Upper lobe of left lung (tissue), 6 donors: ENCODE measurements around the gene PTPRD. TPM values are rescaled to one million over a fixed set of nuclear protein-coding genes. Genes with fewer than 3 reads are reported as not detected.

Experiments used
- ATAC-seq, 2 donors: fragments of 200-7000 bp; cut with Tn5 transposase; one replicate each; pipeline ENCODE4 v1.9.1; 2022; ENCODE audit warnings: mild to moderate bottlenecking in 2 of 2, moderate library complexity in 2 of 2; ENCODE audit not compliant: low FRiP score in 2 of 2
- DNase-seq, 2 donors: peaks; one replicate each; pipeline ENCODE4 v3.0.0-alpha.2; 2019 to 2020
- H3K27ac ChIP-seq, 4 donors: fragments of 200-600 bp; sonication (generic); one replicate each; pipeline ENCODE4 v1.5.1; 2016 to 2019
- H3K27me3 ChIP-seq, 4 donors: fragments of 200-600 bp; sonication (generic); one replicate each; pipeline ENCODE4 v1.5.1; 2017 to 2019
- H3K36me3 ChIP-seq, 4 donors: fragments of 200-600 bp; sonication (generic); one replicate each; pipeline ENCODE4 v1.5.1; 2016 to 2019
- H3K4me1 ChIP-seq, 4 donors: fragments of 200-600 bp; sonication (generic); one replicate each; pipeline ENCODE4 v1.5.1; 2018 to 2019
- H3K4me3 ChIP-seq, 4 donors: fragments of 200-600 bp; sonication (generic); one replicate each; pipeline ENCODE4 v1.5.1; 2017 to 2019; ENCODE audit warnings: mild to moderate bottlenecking in 2 of 4, moderate library complexity in 1 of 4
- H3K9me3 ChIP-seq, 4 donors: fragments of 200-600 bp; sonication (generic); one replicate each; pipeline ENCODE4 v1.5.1; 2018 to 2019
- EP300 ChIP-seq, 4 donors: sonication (generic); formaldehyde crosslinking; IDR thresholded peaks; one replicate each; pipeline ENCODE4 v1.5.1; 2017; ENCODE audit warnings: antibody characterized with exemption in 4 of 4, control low read depth in 2 of 4
- POLR2A ChIP-seq, 4 donors: fragments of 450-650 bp; IDR thresholded peaks; one replicate each; pipeline ENCODE4 v1.5.1; 2016 to 2017; ENCODE audit warnings: antibody characterized with exemption in 4 of 4, mild to moderate bottlenecking in 2 of 4
- POLR2AphosphoS5 ChIP-seq, 2 donors: sonication (generic); formaldehyde crosslinking; IDR thresholded peaks; one replicate each; pipeline ENCODE4 v1.5.1; 2017; ENCODE audit warnings: antibody characterized with exemption in 2 of 2
- WGBS, 2 donors: methylation state at CpG; one replicate each; pipeline ENCODE4 v1.1.5; 2017 to 2018; 5-methylcytosine and 5-hydroxymethylcytosine counted together
- total RNA-seq, 6 donors: library from RNA; depleted of rRNA in 4 of 6; stranded (reverse); fragments of >200 nt in 4 of 6; gene quantifications; one replicate each; pipeline versions ENCODE4 v1.1.0 to v1.2.1, GENCODE V29; 2016 to 2021
- TF ChIP-seq, protein P1 (sequence below), 6 experiments: fragments of 450-650 bp in 4 of 6; fragments of 200-600 bp in 2 of 6; sonication (generic) in 2 of 6; IDR thresholded peaks; one replicate each; pipeline ENCODE4 v1.5.1; 2016 to 2019; ENCODE audit warnings: antibody characterized with exemption in 6 of 6
- donor health status: DM: no; HTN: no; CAD: no; lungs with moderate emphysema.
- donor health status: DM: no; HTN: yes; CAD: no; lungs with severe emphysema.

Gene PTPRD
- total RNA-seq, 6 donors from 2014 or later: 7.4 to 46.1 (median 14.5) TPM

DNA sequence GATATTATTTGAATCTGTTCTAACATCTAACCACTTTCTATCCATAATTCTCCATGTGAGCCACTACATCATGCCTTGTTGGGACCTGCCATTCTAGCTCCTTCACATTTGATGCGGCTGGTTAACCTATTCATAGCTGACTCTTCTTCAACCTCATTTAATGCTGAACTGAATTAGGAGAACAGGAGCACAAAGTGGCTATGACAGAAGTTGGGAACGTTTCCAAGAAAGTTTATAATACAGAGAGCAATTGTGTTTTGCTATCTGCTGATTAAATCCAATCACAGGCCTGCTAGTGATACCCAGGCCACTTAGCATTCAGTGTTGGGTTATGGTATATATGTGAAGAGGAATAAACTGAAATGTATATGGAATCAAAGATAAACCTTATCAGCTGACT, 440.3 kb downstream of the PTPRD start:
- Histone ChIP-seq H3K9me3 (no peaks in the 10 kb centered on the region), H3K36me3 (no peaks in the 10 kb centered on the region), H3K27ac (no peak overlapping the region), H3K27me3 (no peaks in the 10 kb centered on the region), H3K4me3 (no peak overlapping the region), H3K4me1 (no peaks in the 10 kb centered on the region)
- 66 to 68% methylated on average over 2 of the region's 2 CpGs for WGBS, 2 donors
- TF ChIP-seq EP300 (IDR thresholded peaks at IDR 0.05) (no peak), POLR2A (IDR thresholded peaks at IDR 0.05) (no peak), POLR2AphosphoS5 (IDR thresholded peaks at IDR 0.05) (no peak)
- TF ChIP-seq, protein P1, sequence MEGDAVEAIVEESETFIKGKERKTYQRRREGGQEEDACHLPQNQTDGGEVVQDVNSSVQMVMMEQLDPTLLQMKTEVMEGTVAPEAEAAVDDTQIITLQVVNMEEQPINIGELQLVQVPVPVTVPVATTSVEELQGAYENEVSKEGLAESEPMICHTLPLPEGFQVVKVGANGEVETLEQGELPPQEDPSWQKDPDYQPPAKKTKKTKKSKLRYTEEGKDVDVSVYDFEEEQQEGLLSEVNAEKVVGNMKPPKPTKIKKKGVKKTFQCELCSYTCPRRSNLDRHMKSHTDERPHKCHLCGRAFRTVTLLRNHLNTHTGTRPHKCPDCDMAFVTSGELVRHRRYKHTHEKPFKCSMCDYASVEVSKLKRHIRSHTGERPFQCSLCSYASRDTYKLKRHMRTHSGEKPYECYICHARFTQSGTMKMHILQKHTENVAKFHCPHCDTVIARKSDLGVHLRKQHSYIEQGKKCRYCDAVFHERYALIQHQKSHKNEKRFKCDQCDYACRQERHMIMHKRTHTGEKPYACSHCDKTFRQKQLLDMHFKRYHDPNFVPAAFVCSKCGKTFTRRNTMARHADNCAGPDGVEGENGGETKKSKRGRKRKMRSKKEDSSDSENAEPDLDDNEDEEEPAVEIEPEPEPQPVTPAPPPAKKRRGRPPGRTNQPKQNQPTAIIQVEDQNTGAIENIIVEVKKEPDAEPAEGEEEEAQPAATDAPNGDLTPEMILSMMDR (IDR thresholded peaks at IDR 0.05): no peak
- DNase-seq: no peak
- ATAC-seq: no peak

DNA sequence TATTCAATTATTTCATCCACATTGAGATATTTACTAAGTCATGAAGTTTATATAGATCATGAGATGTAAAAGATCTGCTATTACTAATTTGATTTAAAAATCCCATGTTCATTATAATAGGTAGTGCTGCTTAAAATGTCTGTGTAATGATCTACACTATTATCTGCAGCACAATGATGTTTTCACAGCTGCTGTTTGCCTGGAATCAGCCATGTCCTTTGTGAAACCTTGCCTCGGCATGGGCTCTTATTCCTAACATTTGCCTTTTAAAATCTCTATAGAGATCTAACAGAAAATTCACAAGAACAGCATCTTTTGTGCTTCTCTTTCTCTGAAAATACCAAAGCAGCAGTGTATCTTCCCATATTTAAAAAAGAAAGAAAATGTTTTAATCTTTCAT, 444.6 kb downstream of the PTPRD start:
- ATAC-seq: no peak
- TF ChIP-seq POLR2AphosphoS5 (IDR thresholded peaks at IDR 0.05): no peak
- TF ChIP-seq, protein P1 (IDR thresholded peaks at IDR 0.05): no peak
- no peak for TF ChIP-seq POLR2A (IDR thresholded peaks at IDR 0.05)
- TF ChIP-seq EP300 (IDR thresholded peaks at IDR 0.05): no peak

GRCh38 chr9:10148796-10149195, 464.0 kb downstream of the PTPRD start:
- Histone ChIP-seq H3K27ac (no peak overlapping the region), H3K27me3 (no peaks in the 10 kb centered on the region), H3K36me3 (no peaks in the 10 kb centered on the region), H3K4me1 (no peaks in the 10 kb centered on the region), H3K9me3 (no peaks in the 10 kb centered on the region), H3K4me3 (no peak overlapping the region)
- TF ChIP-seq POLR2AphosphoS5 (IDR thresholded peaks at IDR 0.05) (no peak), POLR2A (IDR thresholded peaks at IDR 0.05) (no peak), EP300 (IDR thresholded peaks at IDR 0.05) (no peak)
- TF ChIP-seq, protein P1 (IDR thresholded peaks at IDR 0.05): no peak
- DNase-seq: no peak
- ATAC-seq: no peak

More for the DNA sequence above, 444.6 kb downstream of the PTPRD start:
- DNase-seq: no peak
- Histone ChIP-seq H3K27me3 (no peaks in the 10 kb centered on the region), H3K4me3 (no peak overlapping the region), H3K36me3 (no peaks in the 10 kb centered on the region), H3K9me3 (no peaks in the 10 kb centered on the region), H3K27ac (no peak overlapping the region), H3K4me1 (no peaks in the 10 kb centered on the region)
- 58 to 59% methylated on average over 1 of the region's 1 CpG for WGBS, 2 donors

- Histone ChIP-seq H3K4me1 (no peaks in the 10 kb centered on the region), H3K27ac (no peak overlapping the region), H3K36me3 (no peaks in the 10 kb centered on the region), H3K9me3 (no peaks in the 10 kb centered on the region), H3K27me3 (no peaks in the 10 kb centered on the region), H3K4me3 (no peak overlapping the region)
- ATAC-seq: no peak
- DNase-seq: no peak
- 63 to 65% methylated on average over 8 of the region's 8 CpGs for WGBS, 2 donors
- TF ChIP-seq EP300 (IDR thresholded peaks at IDR 0.05) (no peak), POLR2AphosphoS5 (IDR thresholded peaks at IDR 0.05) (no peak), POLR2A (IDR thresholded peaks at IDR 0.05) (no peak)
- TF ChIP-seq, protein P1 (IDR thresholded peaks at IDR 0.05): no peak
These were observed 466.1 kb downstream of the PTPRD start for GRCh38 chr9:10146517-10147331.

DNA sequence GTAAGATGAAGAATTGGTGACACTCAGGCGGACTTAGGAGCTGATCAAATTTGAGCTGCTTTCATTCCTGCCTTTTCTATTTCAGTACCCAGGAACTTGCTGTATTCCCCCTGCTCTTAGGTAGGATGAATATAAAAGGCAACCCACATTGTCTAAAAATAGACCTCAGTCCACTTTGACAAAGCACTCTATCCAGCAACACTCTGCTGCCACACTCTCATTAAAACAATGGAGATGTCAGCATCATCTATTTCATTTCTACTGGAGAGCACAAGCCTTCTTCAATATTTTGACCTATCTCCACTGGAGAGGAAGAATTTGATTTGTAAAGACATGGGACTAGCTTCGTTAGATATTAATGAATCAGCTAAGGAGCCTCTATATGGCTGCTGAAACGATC, 468.4 kb downstream of the PTPRD start:
- ATAC-seq: no peak

More for the DNA sequence above, 468.4 kb downstream of the PTPRD start:
- no peak overlapping the region for H3K4me3 ChIP-seq
- no peaks in the 10 kb centered on the region for H3K9me3 ChIP-seq
- no peak for DNase-seq
- H3K27me3 ChIP-seq: no peaks in the 10 kb centered on the region
- 75 to 78% methylated on average over 3 of the region's 3 CpGs for WGBS, 2 donors
- no peaks in the 10 kb centered on the region for H3K4me1 ChIP-seq
- no peak overlapping the region for H3K27ac ChIP-seq
- no peaks in the 10 kb centered on the region for H3K36me3 ChIP-seq
- no peak for TF ChIP-seq EP300 (IDR thresholded peaks at IDR 0.05)
- TF ChIP-seq POLR2A (IDR thresholded peaks at IDR 0.05): no peak
- TF ChIP-seq, protein P1 (IDR thresholded peaks at IDR 0.05): no peak
- TF ChIP-seq POLR2AphosphoS5 (IDR thresholded peaks at IDR 0.05): no peak
